HG03378 (cell line): ENCODE data around the gene AFAP1.
A peak's percentile ranks its signal among the peaks of the same experiment; 100 is the strongest.

Source experiments
- ATAC-seq: cut with Tn5 transposase; IDR thresholded peaks from one replicate; pipeline ENCODE4 v1.9.1; 2021; ENCODE audit warnings: mild to moderate bottlenecking, moderate library complexity; ENCODE audit not compliant: unreplicated experiment

The AFAP1 gene

GRCh38 chr4:7847206-7847605, 92.5 kb downstream of the AFAP1 start:
- ATAC-seq = no peak

- no peak for ATAC-seq
These were observed 94.0 kb downstream of the AFAP1 start for GRCh38 chr4:7845493-7846128.

- no peak for ATAC-seq
These were observed 95.1 kb downstream of the AFAP1 start for GRCh38 chr4:7844594-7844991.

- peak; percentile 51 for ATAC-seq
These were observed 95.6 kb downstream of the AFAP1 start for GRCh38 chr4:7843831-7844593.

GRCh38 chr4:7842384-7843279, 97.0 kb downstream of the AFAP1 start:
- ATAC-seq = no peak

- no peak for ATAC-seq
These were observed 97.8 kb downstream of the AFAP1 start for GRCh38 chr4:7841894-7842293.

GRCh38 chr4:7841071-7841470, 98.6 kb downstream of the AFAP1 start:
- ATAC-seq = no peak

GRCh38 chr4:7839856-7840255, 99.8 kb downstream of the AFAP1 start:
- ATAC-seq = no peak

GRCh38 chr4:7838136-7838782, 101.4 kb downstream of the AFAP1 start:
- no peak for ATAC-seq

- ATAC-seq = no peak
These were observed 102.0 kb downstream of the AFAP1 start for GRCh38 chr4:7837597-7838135.

- no peak for ATAC-seq
These were observed 107.6 kb downstream of the AFAP1 start for GRCh38 chr4:7831858-7832730.

GRCh38 chr4:7831330-7831729, 108.3 kb downstream of the AFAP1 start:
- ATAC-seq = no peak

GRCh38 chr4:7830747-7831146, 108.9 kb downstream of the AFAP1 start:
- no peak for ATAC-seq

GRCh38 chr4:7829652-7830580, 109.7 kb downstream of the AFAP1 start:
- no peak for ATAC-seq

GRCh38 chr4:7828793-7829301, 110.8 kb downstream of the AFAP1 start:
- ATAC-seq = no peak

- no peak for ATAC-seq
These were observed 111.5 kb downstream of the AFAP1 start for GRCh38 chr4:7828011-7828720.

GRCh38 chr4:7827566-7827965, 112.1 kb downstream of the AFAP1 start:
- no peak for ATAC-seq

GRCh38 chr4:7826909-7827306, 112.8 kb downstream of the AFAP1 start:
- no peak for ATAC-seq
